GM18519 (cell line): ENCODE data around the gene OSBPL5.

ENCODE experiments used
- ATAC-seq: cut with Tn5 transposase; IDR thresholded peaks from one replicate; pipeline ENCODE4 v1.9.1; 2021; ENCODE audit warnings: mild to moderate bottlenecking, moderate library complexity; ENCODE audit not compliant: unreplicated experiment, low FRiP score

Gene OSBPL5

GRCh38 chr11:3042496-3043314 lies 122.4 kb downstream of the OSBPL5 start:
- no peak for ATAC-seq

DNA sequence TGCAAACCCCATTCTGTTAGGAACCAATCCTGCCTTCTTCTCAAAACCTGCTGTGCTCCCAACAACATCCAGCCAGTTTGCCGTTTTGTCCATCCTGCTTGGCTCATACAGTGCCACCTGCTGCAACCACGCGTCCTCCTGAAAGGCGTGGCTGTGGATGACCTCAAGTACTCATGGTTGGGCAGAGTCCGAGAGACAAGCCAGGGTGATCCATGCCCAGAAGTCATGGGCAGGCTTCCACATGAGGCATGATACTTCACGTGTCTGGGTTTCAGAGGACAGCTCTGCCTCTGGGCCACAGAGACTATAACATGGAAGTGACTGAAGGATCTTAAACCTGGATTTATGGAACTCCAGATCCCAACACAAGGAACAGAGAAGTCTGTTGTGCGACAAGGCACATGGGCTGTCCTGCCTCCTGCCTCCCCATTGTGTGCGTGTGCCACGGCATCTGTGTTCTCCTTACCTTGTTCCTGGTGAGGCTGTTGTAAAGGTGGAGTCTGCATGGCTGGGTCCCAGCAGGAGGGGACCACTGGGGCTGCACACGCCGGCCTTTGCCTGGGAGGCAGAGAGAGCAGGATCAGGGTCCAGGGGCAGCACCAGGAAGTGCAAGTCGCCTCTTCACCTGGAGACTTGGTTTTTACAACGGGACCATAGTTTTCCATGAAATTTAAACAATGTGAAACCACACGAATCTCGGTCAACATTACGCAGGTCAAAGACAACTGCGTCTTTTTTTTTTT lies 123.2 kb downstream of the OSBPL5 start:
- ATAC-seq, result no peak

- ATAC-seq, result no peak
Measured at GRCh38 chr11:3040881-3041280, 124.2 kb downstream of the OSBPL5 start.

GRCh38 chr11:3037945-3038271 lies 127.2 kb downstream of the OSBPL5 start:
- no peak for ATAC-seq
